GM18505 (cell line): ENCODE measurements around the gene STAG1.

Experiments used
- ATAC-seq: cut with Tn5 transposase; IDR thresholded peaks from one replicate; pipeline ENCODE4 v1.9.1; 2021; ENCODE audit not compliant: unreplicated experiment
- POLR2A ChIP-seq: IDR thresholded peaks from 4 replicates; pipeline ENCODE4 v1.6.1; 2011; ENCODE audit warnings: borderline replicate concordance; ENCODE audit not compliant: insufficient read depth, insufficient read length; ENCODE audit errors: extremely low read depth

The STAG1 gene

GRCh38 chr3:136311261-136311660 is 440.9 kb downstream of the STAG1 start:
- no peak for ATAC-seq
- TF ChIP-seq POLR2A = no peak

GRCh38 chr3:136305879-136306278 is 446.3 kb downstream of the STAG1 start:
- no peak for ATAC-seq
- TF ChIP-seq POLR2A = no peak

- ATAC-seq = no peak
- TF ChIP-seq POLR2A = no peak
These were observed 451.7 kb downstream of the STAG1 start for GRCh38 chr3:136300444-136300843.

GRCh38 chr3:136297826-136298225 is 454.4 kb downstream of the STAG1 start:
- no peak for TF ChIP-seq POLR2A
- no peak for ATAC-seq

GRCh38 chr3:136296960-136297359 is 455.2 kb downstream of the STAG1 start:
- no peak for TF ChIP-seq POLR2A

GRCh38 chr3:136294176-136294575 is 458.0 kb downstream of the STAG1 start:
- no peak for TF ChIP-seq POLR2A
- ATAC-seq = no peak

More at GRCh38 chr3:136296960-136297359, 455.2 kb downstream of the STAG1 start:
- ATAC-seq = no peak

GRCh38 chr3:136293279-136293678 is 458.9 kb downstream of the STAG1 start:
- no peak for TF ChIP-seq POLR2A
- ATAC-seq = no peak

GRCh38 chr3:136292500-136292899 is 459.7 kb downstream of the STAG1 start:
- no peak for ATAC-seq
- no peak for TF ChIP-seq POLR2A

- ATAC-seq = no peak
- no peak for TF ChIP-seq POLR2A
These were observed 460.9 kb downstream of the STAG1 start for GRCh38 chr3:136291302-136291701.
